Stimulated activated CD8-positive, alpha-beta memory T cell treated with anti-CD3 and anti-CD28 coated beads, Interleukin-4, amount 100 ng/mL, for 24 hours (primary cell): ENCODE data around the gene ZSCAN22.
"Not testable (repeated sequence)": the region's sequence is repeated elsewhere in the genome, so short reads cannot be mapped to it uniquely, and the experiment has no call there.

ENCODE experiments used
- DNase-seq: peaks from one replicate; pipeline ENCODE4 v3.0.0-alpha.2; 2020; ENCODE audit warnings: low read depth

ZSCAN22 gene

GRCh38 chr19:58374200-58374599 lies 47.4 kb downstream of the ZSCAN22 start:
- no peak for DNase-seq

- DNase-seq = not testable (repeated sequence)
Measured at GRCh38 chr19:58376724-58377123, 49.9 kb downstream of the ZSCAN22 start.

- DNase-seq = no peak
Measured at GRCh38 chr19:58379246-58379645, 52.5 kb downstream of the ZSCAN22 start.

GRCh38 chr19:58380037-58380661 lies 53.4 kb downstream of the ZSCAN22 start:
- DNase-seq = no peak

DNA sequence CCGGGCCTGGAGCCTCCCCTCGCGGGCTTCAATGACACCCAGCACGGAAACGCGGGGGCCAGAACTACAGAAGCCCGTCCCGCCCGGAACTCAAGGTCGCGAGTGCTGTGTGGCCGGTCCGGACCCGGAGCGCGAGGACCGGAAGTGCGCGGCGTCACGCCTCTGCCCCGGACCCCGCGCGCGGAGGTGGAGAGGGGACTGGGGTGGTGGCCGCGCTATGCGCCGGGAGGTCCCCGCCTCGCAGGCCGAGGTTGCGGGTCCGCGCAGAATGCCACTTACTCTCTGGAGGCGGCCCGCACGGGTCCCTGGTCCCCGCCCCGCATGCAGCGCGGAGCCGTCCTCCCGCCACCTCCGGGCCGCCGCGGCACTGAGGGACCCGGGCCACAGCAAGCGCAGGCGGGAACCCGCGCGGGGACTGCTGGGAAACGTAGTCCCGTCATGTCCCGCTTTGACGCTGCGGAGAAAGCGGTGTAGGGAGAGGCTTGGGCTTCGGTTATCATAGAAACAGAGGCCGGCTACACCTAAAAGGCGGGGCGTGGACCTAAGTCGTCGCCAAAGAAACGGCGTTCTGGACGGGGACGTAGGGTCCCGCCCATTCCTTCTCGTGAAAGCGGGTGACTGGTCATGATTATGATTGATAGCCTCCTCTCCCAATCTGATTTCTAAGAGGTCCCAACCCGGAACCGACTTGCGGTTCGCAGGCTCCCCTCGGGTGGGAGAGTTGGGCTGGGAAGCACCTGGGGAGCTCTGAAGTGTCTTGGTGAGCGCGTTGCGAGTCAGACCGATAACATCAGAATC lies 54.1 kb downstream of the ZSCAN22 start, which contains the start of gene ZNF837:
TSS of gene ZNF837 (minus strand) at position 369 of the 798 bp plus-strand sequence. CDS start 11,698 bp downstream, outside the sequence.
- peak; percentile 94 for DNase-seq

DNA sequence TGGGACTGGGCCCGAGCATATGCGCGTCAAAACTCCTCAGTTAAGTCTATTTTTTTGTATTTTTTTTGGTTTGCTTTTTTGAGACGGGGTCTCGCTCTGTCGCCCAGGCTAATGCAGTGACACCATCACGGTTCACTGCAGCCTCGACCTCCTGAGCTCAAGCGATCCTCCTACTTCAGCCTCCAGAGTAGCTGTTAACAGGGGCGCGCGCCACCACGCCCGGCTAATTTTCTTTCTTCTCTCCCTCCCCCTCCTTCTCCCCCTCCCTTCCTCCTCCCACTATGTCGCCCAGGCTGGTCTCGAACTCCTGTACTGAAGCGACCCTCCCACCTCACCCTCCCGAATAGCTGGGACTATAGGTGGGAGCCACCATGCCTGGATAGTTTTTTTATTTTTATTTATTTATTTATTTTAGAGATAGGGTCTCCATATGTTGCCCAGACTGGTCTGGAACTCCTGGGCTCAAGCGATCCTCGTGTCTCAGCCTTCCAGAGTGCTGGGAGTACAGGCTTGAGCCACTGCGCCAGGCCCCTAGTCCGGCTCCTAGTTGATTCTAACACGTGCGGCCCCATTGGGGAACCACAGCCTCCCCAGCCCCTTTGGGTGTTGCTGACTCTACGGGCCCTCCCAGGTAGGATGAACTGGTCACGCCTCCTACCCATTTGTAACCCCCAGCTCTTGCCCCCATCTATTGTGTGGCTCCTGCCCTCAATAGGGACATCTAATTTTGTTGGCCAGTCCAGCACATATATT lies 54.8 kb downstream of the ZSCAN22 start:
- no peak for DNase-seq

GRCh38 chr19:58382997-58383603 lies 56.3 kb downstream of the ZSCAN22 start:
- DNase-seq = no peak

- no peak for DNase-seq
Measured at GRCh38 chr19:58385313-58385890, 58.6 kb downstream of the ZSCAN22 start.

DNA sequence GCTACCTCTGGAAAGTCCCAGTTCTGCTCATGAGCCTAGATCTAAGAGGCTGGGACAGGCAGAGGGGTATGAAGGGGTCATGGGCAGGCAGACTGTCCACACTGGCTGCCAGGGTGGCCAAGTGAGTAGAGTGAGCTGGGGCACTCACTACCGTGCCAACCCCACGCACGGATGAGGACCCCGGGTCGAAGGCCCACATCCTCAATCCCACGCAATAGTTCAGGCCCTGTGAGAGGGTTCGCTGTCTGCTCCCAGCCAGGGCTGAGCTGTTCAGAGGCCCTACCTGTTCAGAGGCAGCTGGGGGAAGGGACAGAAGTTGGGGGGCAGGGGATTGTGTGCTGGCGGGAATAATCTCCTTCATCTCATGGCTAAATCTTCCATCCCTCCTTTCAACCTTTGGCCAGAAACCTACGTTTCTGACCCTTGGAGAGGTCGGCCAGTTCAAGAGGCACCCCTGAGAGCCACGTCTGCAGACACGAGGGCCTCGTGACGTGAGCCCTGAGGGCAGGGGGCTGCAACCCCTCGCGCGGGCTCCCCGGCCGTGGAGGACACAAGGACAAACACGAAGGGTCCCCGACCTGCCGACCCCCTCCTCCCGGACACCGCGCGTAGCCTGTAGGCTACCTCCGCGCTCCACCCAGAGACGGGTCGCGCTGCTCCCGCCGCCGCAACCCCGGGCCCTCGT lies 59.2 kb downstream of the ZSCAN22 start:
- no peak for DNase-seq

DNA sequence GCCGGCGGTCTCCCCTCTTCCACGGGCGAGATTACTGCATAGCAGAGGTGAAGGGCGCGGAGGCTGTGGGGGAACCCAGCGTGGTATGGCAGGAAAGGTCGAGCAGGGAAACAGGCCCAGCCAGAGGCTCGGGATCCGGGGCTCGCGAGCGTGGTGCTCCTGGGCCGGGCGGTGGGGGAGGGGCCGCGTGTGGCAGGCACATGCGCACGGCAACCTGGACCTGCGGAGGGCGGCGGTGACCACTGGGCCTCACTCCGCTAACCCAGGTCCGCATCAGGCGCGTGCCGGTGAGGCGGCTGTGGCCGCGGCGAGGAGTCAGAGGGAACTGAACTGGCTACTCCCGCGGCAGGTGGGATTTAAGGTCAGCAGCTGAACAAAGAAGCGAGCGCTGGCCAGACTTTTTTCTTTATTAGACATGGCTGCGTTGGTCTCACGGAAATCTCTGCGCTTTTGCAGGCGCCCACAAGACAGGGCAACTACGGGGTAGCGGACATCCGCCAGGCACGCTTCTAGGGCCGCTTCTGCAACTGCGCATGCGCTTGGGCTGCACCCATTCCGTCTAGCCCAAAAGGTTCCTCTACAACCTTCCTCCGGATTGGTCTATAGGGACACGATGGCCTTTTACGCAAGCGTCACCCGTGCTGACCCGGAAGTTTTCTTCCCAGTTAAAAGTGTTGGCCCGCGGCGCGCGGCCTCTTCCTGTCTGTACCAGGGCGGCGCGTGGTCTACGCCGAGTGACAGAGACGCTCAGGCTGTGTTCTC lies 60.0 kb downstream of the ZSCAN22 start, which contains the start of gene RPS5:
TSS of gene RPS5 (plus strand) at position 694 of the 762 bp plus-strand sequence. CDS start 869 bp downstream, outside the sequence.
- peak; percentile 89 for DNase-seq

GRCh38 chr19:58387338-58388174 lies 60.8 kb downstream of the ZSCAN22 start:
- DNase-seq = no peak

- no peak for DNase-seq
Measured at GRCh38 chr19:58388175-58388526, 61.4 kb downstream of the ZSCAN22 start.
